ENCODE data around the gene GLOD4. TPM values are rescaled to one million over a fixed set of nuclear protein-coding genes. Genes with fewer than 3 reads are reported as not detected.

GLOD4 gene
- total RNA-seq, 1 donor from 2014 or later: 87.0 TPM

GRCh38 chr17:725084-725483 is 57.0 kb downstream of the GLOD4 start:
- no peak overlapping the region for H3K4me3 ChIP-seq (ENCODE audit: low read depth, low read length)
- TF ChIP-seq, protein P1, sequence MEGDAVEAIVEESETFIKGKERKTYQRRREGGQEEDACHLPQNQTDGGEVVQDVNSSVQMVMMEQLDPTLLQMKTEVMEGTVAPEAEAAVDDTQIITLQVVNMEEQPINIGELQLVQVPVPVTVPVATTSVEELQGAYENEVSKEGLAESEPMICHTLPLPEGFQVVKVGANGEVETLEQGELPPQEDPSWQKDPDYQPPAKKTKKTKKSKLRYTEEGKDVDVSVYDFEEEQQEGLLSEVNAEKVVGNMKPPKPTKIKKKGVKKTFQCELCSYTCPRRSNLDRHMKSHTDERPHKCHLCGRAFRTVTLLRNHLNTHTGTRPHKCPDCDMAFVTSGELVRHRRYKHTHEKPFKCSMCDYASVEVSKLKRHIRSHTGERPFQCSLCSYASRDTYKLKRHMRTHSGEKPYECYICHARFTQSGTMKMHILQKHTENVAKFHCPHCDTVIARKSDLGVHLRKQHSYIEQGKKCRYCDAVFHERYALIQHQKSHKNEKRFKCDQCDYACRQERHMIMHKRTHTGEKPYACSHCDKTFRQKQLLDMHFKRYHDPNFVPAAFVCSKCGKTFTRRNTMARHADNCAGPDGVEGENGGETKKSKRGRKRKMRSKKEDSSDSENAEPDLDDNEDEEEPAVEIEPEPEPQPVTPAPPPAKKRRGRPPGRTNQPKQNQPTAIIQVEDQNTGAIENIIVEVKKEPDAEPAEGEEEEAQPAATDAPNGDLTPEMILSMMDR (IDR thresholded peaks at IDR 0.05; ENCODE audit: insufficient read depth, low read length, poor library complexity, severe bottlenecking): no peak
- H3K27me3 ChIP-seq (ENCODE audit: control insufficient read depth, insufficient read depth, low read length): no peaks in the 10 kb centered on the region
- no peak for DNase-seq (ENCODE audit: low read depth)
- no peaks in the 10 kb centered on the region for H3K36me3 ChIP-seq (ENCODE audit: control insufficient read depth, insufficient read depth, low read length)

- Histone ChIP-seq H3K27me3 (ENCODE audit: control insufficient read depth, insufficient read depth, low read length) (no peaks in the 10 kb centered on the region), H3K4me3 (ENCODE audit: low read depth, low read length) (no peak overlapping the region), H3K36me3 (ENCODE audit: control insufficient read depth, insufficient read depth, low read length) (no peaks in the 10 kb centered on the region)
- TF ChIP-seq, protein P1 (IDR thresholded peaks at IDR 0.05; ENCODE audit: insufficient read depth, low read length, poor library complexity, severe bottlenecking): no peak
- DNase-seq (ENCODE audit: low read depth): no peak
These were observed 60.5 kb downstream of the GLOD4 start for GRCh38 chr17:721540-721937.

DNA sequence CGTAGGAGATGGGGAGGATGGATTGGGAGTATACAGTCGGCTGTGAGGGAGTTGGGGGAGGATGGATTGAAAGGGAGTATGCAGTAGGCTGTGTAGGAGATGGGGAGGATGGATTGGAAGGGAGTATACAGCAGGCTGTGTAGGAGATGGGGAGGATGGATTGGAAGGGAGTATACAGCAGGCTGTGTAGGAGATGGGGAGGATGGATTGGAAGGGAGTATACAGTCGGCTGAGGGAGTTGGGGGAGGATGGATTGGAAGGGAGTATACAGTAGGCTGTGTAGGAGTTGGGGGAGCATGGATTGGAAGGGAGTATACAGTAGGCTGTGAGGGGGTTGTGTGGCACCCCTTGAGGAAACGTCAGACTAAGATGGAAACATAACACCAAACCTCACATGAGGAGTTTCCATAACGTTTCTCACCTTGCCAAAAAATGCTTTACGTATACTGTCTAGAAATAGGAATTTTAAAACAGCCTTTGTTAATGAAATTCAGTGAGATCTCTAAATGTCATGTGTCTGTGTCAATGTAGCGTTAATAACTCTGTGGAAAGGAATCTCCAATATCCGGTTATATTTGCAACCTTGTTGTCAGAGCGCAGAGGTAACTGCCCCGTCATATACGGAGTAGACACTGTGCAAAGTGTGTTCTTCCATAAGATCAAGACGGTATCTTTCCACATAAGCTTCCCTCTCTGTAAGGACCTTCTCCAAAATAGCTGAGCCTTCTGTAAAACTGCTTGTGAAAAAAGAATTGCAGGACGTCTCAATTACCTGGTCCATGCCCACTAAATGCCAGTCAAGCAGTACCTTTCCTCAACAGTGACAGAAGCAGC is 61.2 kb downstream of the GLOD4 start:
- DNase-seq (ENCODE audit: low read depth): no peak
- Histone ChIP-seq H3K4me3 (ENCODE audit: low read depth, low read length) (no peak overlapping the region), H3K36me3 (ENCODE audit: control insufficient read depth, insufficient read depth, low read length) (no peaks in the 10 kb centered on the region), H3K27me3 (ENCODE audit: control insufficient read depth, insufficient read depth, low read length) (no peaks in the 10 kb centered on the region)
- TF ChIP-seq, protein P1 (IDR thresholded peaks at IDR 0.05; ENCODE audit: insufficient read depth, low read length, poor library complexity, severe bottlenecking): no peak

- no peaks in the 10 kb centered on the region for H3K36me3 ChIP-seq (ENCODE audit: control insufficient read depth, insufficient read depth, low read length)
- no peaks in the 10 kb centered on the region for H3K27me3 ChIP-seq (ENCODE audit: control insufficient read depth, insufficient read depth, low read length)
- no peak for DNase-seq (ENCODE audit: low read depth)
- H3K4me3 ChIP-seq (ENCODE audit: low read depth, low read length): no peak overlapping the region
- TF ChIP-seq, protein P1 (IDR thresholded peaks at IDR 0.05; ENCODE audit: insufficient read depth, low read length, poor library complexity, severe bottlenecking): no peak
These were observed 64.0 kb downstream of the GLOD4 start for GRCh38 chr17:718075-718474.

Other genes starting within 250 kb of the GLOD4 start
- gene VPS53, start 67.4 kb downstream of the GLOD4 start, total RNA-seq: 22.8 and 23.2 TPM in 2 replicates
- 28.3 and 38.4 TPM in 2 replicates for gene TLCD3A, start 49.7 kb downstream of the GLOD4 start, total RNA-seq
- 13.3 and 21.6 TPM in 2 replicates for gene GEMIN4, start 30.0 kb downstream of the GLOD4 start, total RNA-seq
- gene MRM3, start 73 bp upstream of the GLOD4 start, total RNA-seq: 25.3 and 28.0 TPM in 2 replicates
- gene NXN, start 197.5 kb upstream of the GLOD4 start, total RNA-seq: 30.2 and 34.3 TPM in 2 replicates
- gene TIMM22, start 214.8 kb upstream of the GLOD4 start, total RNA-seq: 17.9 and 18.5 TPM in 2 replicates